MM.1S (cell line): ENCODE data around the gene STAG1.

ENCODE experiments used
- EZH2 ChIP-seq: fragments of 300-600 bp; sonication (generic); optimal IDR thresholded peaks from 2 replicates; pipeline ENCODE3; 2017; ENCODE audit warnings: low read depth, mild to moderate bottlenecking, antibody characterized with exemption, low read length, mixed read lengths
- EZH2phosphoT487 ChIP-seq: fragments of 300-600 bp; sonication (generic); IDR thresholded peaks from 2 replicates; pipeline ENCODE4 v1.6.1; 2018; ENCODE audit warnings: antibody characterized with exemption, low read length
- TF ChIP-seq, protein P1 (sequence below): fragments of 300-600 bp; sonication (generic); IDR thresholded peaks from 2 replicates; pipeline ENCODE4 v1.5.1; 2016; ENCODE audit warnings: antibody characterized with exemption, low read length, mixed read lengths

DNA sequence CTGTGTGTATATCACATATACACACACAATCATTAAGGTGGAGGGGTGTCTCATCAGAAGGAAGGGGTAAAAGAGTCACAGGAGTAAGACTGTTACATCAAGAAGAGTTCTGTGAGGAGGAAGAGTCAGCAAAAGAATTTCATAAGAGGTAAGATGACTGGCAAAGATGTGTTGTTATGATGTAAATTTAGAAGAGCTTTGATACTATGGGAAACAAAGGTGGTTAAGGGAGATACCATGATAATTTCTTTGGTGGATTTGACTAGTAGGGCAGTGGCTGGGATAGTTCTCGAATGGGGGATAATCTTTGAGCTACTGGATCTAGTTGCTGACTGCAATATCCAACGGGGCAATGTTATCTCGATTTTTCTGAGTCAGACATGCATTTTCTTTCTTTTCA, 61.6 kb downstream of the STAG1 start:
- TF ChIP-seq, protein P1, sequence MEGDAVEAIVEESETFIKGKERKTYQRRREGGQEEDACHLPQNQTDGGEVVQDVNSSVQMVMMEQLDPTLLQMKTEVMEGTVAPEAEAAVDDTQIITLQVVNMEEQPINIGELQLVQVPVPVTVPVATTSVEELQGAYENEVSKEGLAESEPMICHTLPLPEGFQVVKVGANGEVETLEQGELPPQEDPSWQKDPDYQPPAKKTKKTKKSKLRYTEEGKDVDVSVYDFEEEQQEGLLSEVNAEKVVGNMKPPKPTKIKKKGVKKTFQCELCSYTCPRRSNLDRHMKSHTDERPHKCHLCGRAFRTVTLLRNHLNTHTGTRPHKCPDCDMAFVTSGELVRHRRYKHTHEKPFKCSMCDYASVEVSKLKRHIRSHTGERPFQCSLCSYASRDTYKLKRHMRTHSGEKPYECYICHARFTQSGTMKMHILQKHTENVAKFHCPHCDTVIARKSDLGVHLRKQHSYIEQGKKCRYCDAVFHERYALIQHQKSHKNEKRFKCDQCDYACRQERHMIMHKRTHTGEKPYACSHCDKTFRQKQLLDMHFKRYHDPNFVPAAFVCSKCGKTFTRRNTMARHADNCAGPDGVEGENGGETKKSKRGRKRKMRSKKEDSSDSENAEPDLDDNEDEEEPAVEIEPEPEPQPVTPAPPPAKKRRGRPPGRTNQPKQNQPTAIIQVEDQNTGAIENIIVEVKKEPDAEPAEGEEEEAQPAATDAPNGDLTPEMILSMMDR: no peak
- no peak for TF ChIP-seq EZH2
- TF ChIP-seq EZH2phosphoT487: no peak
